SK-N-MC (cell line): ENCODE results near the gene UTP4.

Experiments used
- EZH2 ChIP-seq: fragments of 200-600 bp; sonication (generic); IDR thresholded peaks from one replicate; pipeline ENCODE4 v1.6.1; 2017; ENCODE audit warnings: antibody characterized with exemption
- FOXP2 ChIP-seq: optimal IDR thresholded peaks from 2 replicates; pipeline ENCODE3; 2011; ENCODE audit warnings: mild to moderate bottlenecking, moderate library complexity; ENCODE audit not compliant: insufficient read depth; ENCODE audit errors: extremely low read length, control extremely low read depth
- POLR2AphosphoS5 ChIP-seq: IDR thresholded peaks from 2 replicates; pipeline ENCODE4 v1.6.1; 2012; ENCODE audit warnings: mild to moderate bottlenecking, low read depth, low read length, borderline replicate concordance

- TF ChIP-seq POLR2AphosphoS5 (no peak), EZH2 (no peak), FOXP2 (no peak)
These were observed 77.3 kb downstream of the UTP4 start for GRCh38 chr16:69209735-69210134.
